Erythroblast (primary cell): ENCODE measurements around the gene UBD.

Experiments used
- GATA1 ChIP-seq: IDR thresholded peaks from 2 replicates; pipeline ENCODE4 v1.6.1; 2011; ENCODE audit warnings: low read depth, mild to moderate bottlenecking, control low read depth, low read length, moderate library complexity
- POLR2A ChIP-seq: IDR thresholded peaks from 2 replicates; pipeline ENCODE4 v1.6.1; 2011; ENCODE audit warnings: mild to moderate bottlenecking, low read length

DNA sequence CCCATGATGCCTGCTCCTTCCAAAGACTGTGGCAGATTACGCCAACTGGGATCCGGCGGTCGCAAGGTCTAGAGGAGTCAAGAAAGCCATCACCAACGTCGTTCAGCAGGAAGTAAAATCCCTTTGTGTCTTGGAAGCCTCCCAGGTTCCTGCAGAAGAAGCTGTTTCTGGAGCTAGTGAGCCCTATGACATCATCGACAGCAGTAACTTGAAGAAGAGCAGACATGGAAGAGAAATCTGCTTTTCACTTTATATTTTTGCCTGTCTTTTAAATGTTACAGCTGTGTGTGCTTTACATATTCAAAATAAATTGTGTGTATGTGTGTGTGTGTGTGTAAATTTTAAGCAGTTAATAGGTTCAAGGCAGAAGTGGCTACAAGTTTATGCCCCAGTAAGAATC is 18.0 kb upstream of the UBD start:
- TF ChIP-seq POLR2A (no peak), GATA1 (no peak)
